ENCODE measurements around the gene IPO8. TPM values are rescaled to one million over a fixed set of nuclear protein-coding genes. Genes with fewer than 3 reads are reported as not detected.
"Not testable (repeated sequence)": the region's sequence is repeated elsewhere in the genome, so short reads cannot be mapped to it uniquely, and the experiment has no call there.

IPO8 gene
- total and polyA plus RNA-seq, 7 experiments from 2014 or later: 14.8 to 59.2 (median 35.3) TPM

GRCh38 chr12:30630979-30631285 lies 64.7 kb downstream of the IPO8 start:
- Mint-ChIP-seq H3K4me3 (no peak overlapping the region), H3K27me3 (no peaks in the 10 kb centered on the region), H3K4me1 (peaks cover 0 to 4% (median 0%) of the 10 kb centered on the region in 7 donors), H3K9me3 (no peaks in the 10 kb centered on the region), H3K36me3 (peaks cover 14 to 59% (median 25%) of the 10 kb centered on the region in 5 donors), H3K27ac (peak overlapping the region in 1 of 9 donors; percentile 59)
- ATAC-seq (no peak), DNase-seq (no peak)
- Histone ChIP-seq H3K36me3 (ENCODE audit: control insufficient read depth in 2 of 3, insufficient read depth in 3 of 3, low read length in 3 of 3) (peaks cover 0 to 43% (median 21%) of the 10 kb centered on the region in 3 experiments), H3K27me3 (ENCODE audit: control insufficient read depth in 2 of 2, insufficient read depth in 2 of 2, low read length in 2 of 2) (no peaks in the 10 kb centered on the region), H3K27ac (ENCODE audit: low read depth, low read length) (no peak overlapping the region), H3K4me3 (ENCODE audit: low read length) (no peak overlapping the region), H3K4me1 (ENCODE audit: control insufficient read depth in 2 of 2, insufficient read depth in 2 of 2, low read length in 2 of 2) (no peaks in the 10 kb centered on the region), H3K9me3 (ENCODE audit: control insufficient read depth in 2 of 3, low read length in 3 of 3) (no peaks in the 10 kb centered on the region)
- intact Hi-C loops (cut with micrococcal nuclease): no loop called here
- ChIA-PET POLR2A (no interaction called here), CTCF (no interaction called here)

DNA sequence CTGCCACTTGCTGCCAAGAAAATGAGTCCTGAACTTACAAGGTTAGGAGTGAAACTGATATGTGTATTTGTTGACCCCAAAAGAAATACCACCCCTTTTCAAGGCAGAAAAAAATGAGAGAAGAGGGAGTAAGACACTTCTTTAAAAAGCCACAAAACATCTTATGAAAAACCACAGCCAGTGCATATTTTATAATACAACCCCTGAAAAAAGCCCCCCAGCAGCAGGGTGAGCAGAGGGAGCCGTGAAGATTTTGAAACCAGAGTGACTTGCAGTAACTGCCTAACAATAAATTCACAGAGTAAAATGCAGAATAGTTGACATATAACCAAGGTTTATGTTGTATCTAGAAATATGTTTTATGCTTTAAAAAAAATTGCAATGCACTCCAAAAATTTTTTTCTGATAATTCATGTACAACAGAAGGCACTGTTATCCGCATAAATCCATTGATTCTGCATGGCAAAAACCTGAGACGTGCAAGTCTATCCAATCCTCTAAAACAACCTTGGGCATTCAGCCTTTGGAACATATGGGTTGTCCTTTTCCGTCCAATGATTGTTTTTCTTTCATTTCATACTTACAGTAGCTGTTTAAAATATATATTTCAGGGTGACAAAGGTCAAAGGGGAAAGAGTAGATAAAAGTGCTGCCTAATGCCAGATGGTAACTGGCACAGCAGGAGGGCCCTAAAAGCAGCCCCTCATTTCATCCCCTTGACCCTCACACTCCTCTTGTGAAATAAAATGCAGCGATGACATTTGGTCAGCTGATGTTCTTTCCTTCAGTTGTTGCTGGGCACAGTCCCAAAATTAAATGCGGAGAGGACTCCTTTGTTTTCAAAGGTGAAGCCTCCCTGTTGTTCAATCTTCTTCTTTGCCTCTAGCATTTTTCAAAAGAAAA lies 65.3 kb downstream of the IPO8 start:
- DNase-seq (no peak), ATAC-seq (no peak)
- H3K4me3 Mint-ChIP-seq: no peak overlapping the region
- no peaks in the 10 kb centered on the region for H3K9me3 Mint-ChIP-seq
- H3K27me3 Mint-ChIP-seq: no peaks in the 10 kb centered on the region
- POLR2A ChIA-PET: no interaction called here
- intact Hi-C loops (cut with micrococcal nuclease): no loop called here
- Histone ChIP-seq H3K4me3 (ENCODE audit: low read length) (no peak overlapping the region), H3K9me3 (ENCODE audit: control insufficient read depth in 2 of 3, low read length in 3 of 3) (no peaks in the 10 kb centered on the region), H3K27me3 (ENCODE audit: control insufficient read depth in 2 of 2, insufficient read depth in 2 of 2, low read length in 2 of 2) (no peaks in the 10 kb centered on the region), H3K4me1 (ENCODE audit: control insufficient read depth in 2 of 2, insufficient read depth in 2 of 2, low read length in 2 of 2) (no peaks in the 10 kb centered on the region), H3K36me3 (ENCODE audit: control insufficient read depth in 2 of 3, insufficient read depth in 3 of 3, low read length in 3 of 3) (peaks cover 0 to 43% (median 19%) of the 10 kb centered on the region in 3 experiments), H3K27ac (ENCODE audit: low read depth, low read length) (no peak overlapping the region)
- H3K36me3 Mint-ChIP-seq: peaks cover 14 to 57% (median 25%) of the 10 kb centered on the region in 5 donors
- CTCF ChIA-PET: no interaction called here
- peak overlapping the region in 1 of 9 donors; percentile 59 for H3K27ac Mint-ChIP-seq
- peaks cover 0 to 4% (median 0%) of the 10 kb centered on the region in 7 donors for H3K4me1 Mint-ChIP-seq

- Histone ChIP-seq H3K4me3 (ENCODE audit: low read length) (no peak overlapping the region), H3K9me3 (ENCODE audit: control insufficient read depth in 2 of 3, low read length in 3 of 3) (no peaks in the 10 kb centered on the region), H3K27ac (ENCODE audit: low read depth, low read length) (no peak overlapping the region), H3K36me3 (ENCODE audit: control insufficient read depth in 2 of 3, insufficient read depth in 3 of 3, low read length in 3 of 3) (peaks cover 0 to 29% (median 11%) of the 10 kb centered on the region in 3 experiments), H3K4me1 (ENCODE audit: control insufficient read depth in 2 of 2, insufficient read depth in 2 of 2, low read length in 2 of 2) (no peaks in the 10 kb centered on the region), H3K27me3 (ENCODE audit: control insufficient read depth in 2 of 2, insufficient read depth in 2 of 2, low read length in 2 of 2) (no peaks in the 10 kb centered on the region)
- ATAC-seq: no peak
- intact Hi-C loops (cut with micrococcal nuclease): no loop called here
- ChIA-PET POLR2A (no interaction called here), CTCF (no interaction called here)
- H3K36me3 Mint-ChIP-seq: peaks cover 8 to 31% (median 20%) of the 10 kb centered on the region in 5 donors
- H3K4me1 Mint-ChIP-seq: peaks cover 0 to 2% (median 0%) of the 10 kb centered on the region in 7 donors
- H3K4me3 Mint-ChIP-seq: no peak overlapping the region
- H3K9me3 Mint-ChIP-seq: no peaks in the 10 kb centered on the region
- DNase-seq: no peak
- no peaks in the 10 kb centered on the region for H3K27me3 Mint-ChIP-seq
- H3K27ac Mint-ChIP-seq: no peak overlapping the region
These were observed 68.8 kb downstream of the IPO8 start for GRCh38 chr12:30626847-30627246.

DNA sequence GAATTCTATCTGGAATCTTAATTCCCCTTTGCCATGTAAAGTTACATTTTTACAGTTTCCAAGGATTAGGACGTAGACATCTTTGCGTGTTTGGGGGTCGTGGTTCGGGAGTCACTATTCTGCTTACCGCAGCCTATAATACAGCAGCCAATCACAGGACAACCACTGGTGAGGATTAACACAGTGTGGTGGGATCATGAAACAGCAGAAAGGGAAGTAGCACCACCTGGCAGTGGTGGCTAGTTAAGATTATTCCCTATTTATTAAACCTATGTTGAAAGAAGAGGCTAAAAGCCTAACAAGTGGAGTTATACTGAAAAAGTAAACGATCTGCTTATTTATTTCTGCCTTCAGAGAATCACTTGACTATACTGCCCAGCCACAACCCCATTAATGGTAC lies 71.7 kb downstream of the IPO8 start:
- no peaks in the 10 kb centered on the region for H3K27me3 ChIP-seq (ENCODE audit: control insufficient read depth in 2 of 2, insufficient read depth in 2 of 2, low read length in 2 of 2)
- H3K27me3 Mint-ChIP-seq: no peaks in the 10 kb centered on the region
- no peaks in the 10 kb centered on the region for H3K9me3 ChIP-seq (ENCODE audit: control insufficient read depth in 2 of 3, low read length in 3 of 3)
- H3K4me3 Mint-ChIP-seq: no peak overlapping the region
- ChIA-PET CTCF (no interaction called here), POLR2A (no interaction called here)
- DNase-seq (no peak), ATAC-seq (no peak)
- H3K4me1 Mint-ChIP-seq: peaks cover 0 to 3% (median 0%) of the 10 kb centered on the region in 7 donors
- peaks cover 0 to 8% (median 0%) of the 10 kb centered on the region in 3 experiments for H3K36me3 ChIP-seq (ENCODE audit: control insufficient read depth in 2 of 3, insufficient read depth in 3 of 3, low read length in 3 of 3)
- intact Hi-C loops (cut with micrococcal nuclease): no loop called here
- no peaks in the 10 kb centered on the region for H3K4me1 ChIP-seq (ENCODE audit: control insufficient read depth in 2 of 2, insufficient read depth in 2 of 2, low read length in 2 of 2)
- no peak overlapping the region for H3K27ac ChIP-seq (ENCODE audit: low read depth, low read length)
- H3K9me3 Mint-ChIP-seq: no peaks in the 10 kb centered on the region
- peak overlapping the region in 1 of 9 donors; percentile 60 for H3K27ac Mint-ChIP-seq
- H3K4me3 ChIP-seq (ENCODE audit: low read length): no peak overlapping the region
- H3K36me3 Mint-ChIP-seq: peaks cover 0 to 8% (median 2%) of the 10 kb centered on the region in 5 donors

DNA sequence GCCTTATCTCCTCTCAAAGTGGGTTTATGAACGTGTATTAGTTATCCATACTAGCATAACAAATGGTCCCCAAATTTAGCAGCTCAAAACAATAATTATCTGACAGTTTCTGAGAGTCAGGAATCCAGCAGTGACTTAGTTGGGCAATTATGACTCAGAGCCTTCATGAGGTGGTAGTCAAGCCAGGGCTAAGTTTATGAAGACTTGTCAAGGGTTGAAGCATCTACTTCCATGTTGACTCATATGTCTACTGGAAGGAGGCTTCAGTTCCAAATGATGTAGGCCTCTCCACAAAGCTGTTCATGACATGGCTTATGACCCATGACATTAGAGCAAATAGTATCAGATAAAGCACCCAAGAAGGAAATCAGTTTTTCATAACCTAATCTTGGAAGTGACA lies 73.2 kb downstream of the IPO8 start:
- CTCF ChIA-PET: no interaction called here

GRCh38 chr12:30621663-30622241 lies 73.9 kb downstream of the IPO8 start:
- H3K36me3 ChIP-seq (ENCODE audit: control insufficient read depth in 2 of 3, insufficient read depth in 3 of 3, low read length in 3 of 3); CTCF ChIA-PET; H3K36me3 Mint-ChIP-seq; H3K4me1 ChIP-seq (ENCODE audit: control insufficient read depth in 2 of 2, insufficient read depth in 2 of 2, low read length in 2 of 2); H3K9me3 Mint-ChIP-seq; H3K27me3 Mint-ChIP-seq; H3K4me3 Mint-ChIP-seq; H3K4me3 ChIP-seq (ENCODE audit: low read length); H3K27ac Mint-ChIP-seq; H3K27ac ChIP-seq (ENCODE audit: low read depth, low read length); POLR2A ChIA-PET; H3K4me1 Mint-ChIP-seq; H3K9me3 ChIP-seq (ENCODE audit: control insufficient read depth in 2 of 3, low read length in 3 of 3); ATAC-seq; DNase-seq; H3K27me3 ChIP-seq (ENCODE audit: control insufficient read depth in 2 of 2, insufficient read depth in 2 of 2, low read length in 2 of 2); intact Hi-C loops (cut with micrococcal nuclease): not testable (repeated sequence)

More for the DNA sequence above, 73.2 kb downstream of the IPO8 start:
- no peaks in the 10 kb centered on the region for H3K9me3 Mint-ChIP-seq
- Histone ChIP-seq H3K9me3 (ENCODE audit: control insufficient read depth in 2 of 3, low read length in 3 of 3) (no peaks in the 10 kb centered on the region), H3K4me3 (ENCODE audit: low read length) (no peak overlapping the region), H3K27ac (ENCODE audit: low read depth, low read length) (no peak overlapping the region), H3K4me1 (ENCODE audit: control insufficient read depth in 2 of 2, insufficient read depth in 2 of 2, low read length in 2 of 2) (no peaks in the 10 kb centered on the region), H3K36me3 (ENCODE audit: control insufficient read depth in 2 of 3, insufficient read depth in 3 of 3, low read length in 3 of 3) (no peaks in the 10 kb centered on the region), H3K27me3 (ENCODE audit: control insufficient read depth in 2 of 2, insufficient read depth in 2 of 2, low read length in 2 of 2) (no peaks in the 10 kb centered on the region)
- peaks cover 0 to 3% (median 0%) of the 10 kb centered on the region in 5 donors for H3K36me3 Mint-ChIP-seq
- ATAC-seq: no peak
- POLR2A ChIA-PET: no interaction called here
- intact Hi-C loops (cut with micrococcal nuclease): no loop called here
- no peak for DNase-seq
- peaks cover 0 to 3% (median 0%) of the 10 kb centered on the region in 7 donors for H3K4me1 Mint-ChIP-seq
- H3K4me3 Mint-ChIP-seq: no peak overlapping the region
- peak overlapping the region in 1 of 9 donors; percentile 23 for H3K27ac Mint-ChIP-seq
- H3K27me3 Mint-ChIP-seq: no peaks in the 10 kb centered on the region
